ENCODE results near the gene POLN.

The POLN gene

GRCh38 chr4:2251795-2252529 is 10.0 kb upstream of the POLN start:
- no peak for DNase-seq (ENCODE audit: low read depth)
- TF ChIP-seq CTCF (IDR thresholded peaks at IDR 0.05; ENCODE audit: low read depth, low read length) = no peak
- TF ChIP-seq POLR2A (IDR thresholded peaks at IDR 0.05; ENCODE audit: extremely low read depth, insufficient read length) = no peak
- TF ChIP-seq MAX (IDR thresholded peaks at IDR 0.05; ENCODE audit: low read depth, low read length) = no peak
- TF ChIP-seq MYC (IDR thresholded peaks at IDR 0.05; ENCODE audit: low read depth, low read length) = no peak
- no peak overlapping the region for H3K4me3 ChIP-seq (ENCODE audit: low read depth, low read length)

- H3K4me3 ChIP-seq (ENCODE audit: low read depth, low read length) = no peak overlapping the region
- TF ChIP-seq MAX (IDR thresholded peaks at IDR 0.05; ENCODE audit: low read depth, low read length) (no peak), POLR2A (IDR thresholded peaks at IDR 0.05; ENCODE audit: extremely low read depth, insufficient read length) (no peak), MYC (IDR thresholded peaks at IDR 0.05; ENCODE audit: low read depth, low read length) (no peak), CTCF (IDR thresholded peaks at IDR 0.05; ENCODE audit: low read depth, low read length) (no peak)
- no peak for DNase-seq (ENCODE audit: low read depth)
Observed at GRCh38 chr4:2251073-2251794, 9.3 kb upstream of the POLN start.

GRCh38 chr4:2250357-2251072 is 8.6 kb upstream of the POLN start:
- no peak overlapping the region for H3K4me3 ChIP-seq (ENCODE audit: low read depth, low read length)
- TF ChIP-seq CTCF (IDR thresholded peaks at IDR 0.05; ENCODE audit: low read depth, low read length) (no peak), MYC (IDR thresholded peaks at IDR 0.05; ENCODE audit: low read depth, low read length) (no peak), POLR2A (IDR thresholded peaks at IDR 0.05; ENCODE audit: extremely low read depth, insufficient read length) (no peak), MAX (IDR thresholded peaks at IDR 0.05; ENCODE audit: low read depth, low read length) (no peak)
- no peak for DNase-seq (ENCODE audit: low read depth)

GRCh38 chr4:2249526-2250356 is 7.8 kb upstream of the POLN start:
- no peak for DNase-seq (ENCODE audit: low read depth)
- H3K4me3 ChIP-seq (ENCODE audit: low read depth, low read length) = no peak overlapping the region
- TF ChIP-seq MYC (IDR thresholded peaks at IDR 0.05; ENCODE audit: low read depth, low read length) = no peak
- no peak for TF ChIP-seq POLR2A (IDR thresholded peaks at IDR 0.05; ENCODE audit: extremely low read depth, insufficient read length)
- no peak for TF ChIP-seq CTCF (IDR thresholded peaks at IDR 0.05; ENCODE audit: low read depth, low read length)
- TF ChIP-seq MAX (IDR thresholded peaks at IDR 0.05; ENCODE audit: low read depth, low read length) = no peak

- TF ChIP-seq POLR2A (IDR thresholded peaks at IDR 0.05; ENCODE audit: extremely low read depth, insufficient read length) = no peak
- TF ChIP-seq MAX (IDR thresholded peaks at IDR 0.05; ENCODE audit: low read depth, low read length) = no peak
- DNase-seq (ENCODE audit: low read depth) = no peak
- H3K4me3 ChIP-seq (ENCODE audit: low read depth, low read length) = no peak overlapping the region
Observed at GRCh38 chr4:2248821-2249261, 6.9 kb upstream of the POLN start.
